GM18858 (cell line): ENCODE results near the gene TLL2.

Source experiments
- ATAC-seq: cut with Tn5 transposase; IDR thresholded peaks from one replicate; pipeline ENCODE4 v1.9.1; 2021; ENCODE audit not compliant: unreplicated experiment

The TLL2 gene

DNA sequence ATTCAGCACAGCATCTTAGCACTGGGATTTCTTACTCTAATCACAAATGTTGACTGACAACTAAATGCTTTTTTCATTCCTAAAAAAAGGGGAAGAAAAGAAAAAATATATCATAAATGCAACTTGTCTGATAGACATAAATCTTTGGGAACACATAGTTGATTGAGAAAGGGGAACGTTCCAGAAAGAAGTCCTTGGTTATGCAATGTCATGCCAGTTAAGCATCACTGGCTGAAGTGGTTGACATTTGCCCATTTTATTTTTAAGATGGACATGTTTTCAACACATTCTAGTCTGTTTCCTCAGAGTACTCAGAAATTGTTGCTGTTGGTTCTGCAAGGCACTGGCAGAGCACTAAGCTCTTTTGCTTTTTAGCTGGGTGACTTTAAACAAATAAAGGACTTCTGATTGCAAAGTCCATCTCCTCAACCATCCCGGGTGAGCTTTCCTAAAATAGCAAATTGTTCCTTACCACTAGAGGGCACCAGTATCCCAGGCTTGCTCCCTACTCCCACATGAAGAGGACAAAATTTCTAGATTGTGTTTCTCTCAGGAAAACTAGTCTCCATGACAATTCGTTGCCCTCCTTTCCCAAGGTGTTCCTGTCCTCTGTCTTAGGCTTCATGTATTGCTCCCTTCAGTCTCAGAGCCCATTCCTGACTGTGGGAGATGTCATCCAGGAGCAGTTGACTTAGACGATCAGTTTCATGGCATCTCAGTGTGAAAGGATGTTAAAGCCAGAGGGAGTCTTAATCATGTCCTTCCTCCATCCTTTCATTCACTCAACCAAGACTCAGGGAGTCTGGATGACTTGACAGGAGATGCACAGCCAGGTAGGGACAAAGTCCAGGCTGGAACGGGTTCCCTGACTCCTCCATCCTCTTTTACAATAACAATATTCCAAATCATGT lies 178.9 kb downstream of the TLL2 start:
- no peak for ATAC-seq

DNA sequence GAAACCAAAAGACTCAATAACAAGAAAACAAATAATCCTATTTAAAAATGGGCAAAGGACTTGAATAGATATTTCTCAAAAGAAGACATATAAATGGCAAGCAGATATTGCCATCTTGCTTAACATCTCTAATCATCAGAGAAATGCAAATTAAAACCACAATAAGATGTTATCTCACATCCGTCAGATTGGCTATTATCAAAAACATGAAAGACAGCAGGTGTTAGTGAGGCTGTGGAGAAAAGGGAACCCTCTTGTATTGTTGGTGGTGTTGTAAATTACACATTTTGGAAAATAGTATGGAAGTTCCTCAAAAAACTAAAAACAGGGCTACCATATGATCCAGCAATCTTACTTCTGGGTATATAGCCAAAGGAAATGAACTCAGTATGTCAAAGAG lies 180.6 kb downstream of the TLL2 start:
- ATAC-seq: no peak

DNA sequence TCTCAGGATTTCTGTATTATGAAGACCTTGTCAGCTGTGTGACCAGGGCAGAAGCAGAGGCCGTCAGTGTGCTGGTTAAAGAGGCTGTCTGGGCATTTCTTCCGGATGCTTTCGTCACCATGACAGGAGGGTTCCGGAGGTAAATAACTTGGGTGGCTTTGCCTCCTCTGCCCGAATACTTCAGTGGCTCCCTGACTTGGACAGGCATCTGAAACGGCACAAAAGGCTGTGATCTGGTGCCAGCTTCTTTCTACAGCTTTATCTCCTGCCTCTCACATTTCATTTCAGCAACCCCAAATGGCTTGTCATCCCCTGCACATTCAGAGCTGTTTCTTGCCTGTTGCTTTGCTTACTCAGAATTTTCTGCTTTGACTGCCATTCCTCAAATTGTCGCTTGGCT lies 186.3 kb downstream of the TLL2 start:
- ATAC-seq: no peak

GRCh38 chr10:96325719-96326373 lies 187.9 kb downstream of the TLL2 start:
- ATAC-seq: peak; percentile 99

DNA sequence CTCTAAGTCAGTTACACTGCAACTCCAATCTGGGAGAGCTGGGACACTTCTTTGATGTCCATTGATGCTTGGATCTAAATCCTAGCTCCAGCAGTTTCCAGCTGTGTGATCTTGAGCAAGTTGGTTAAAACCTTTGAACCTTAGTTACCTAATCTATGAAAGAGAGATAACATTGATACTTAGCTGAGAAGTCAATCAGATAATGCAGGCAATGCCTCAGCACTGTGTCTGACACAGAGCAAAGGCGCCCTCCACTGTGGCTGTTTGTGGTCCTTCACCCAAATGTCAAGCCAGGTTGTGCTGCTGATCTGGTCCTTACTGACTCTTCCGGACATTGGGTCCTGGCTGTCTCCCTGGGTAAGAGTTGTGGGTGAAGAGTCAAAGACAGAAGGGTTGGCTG lies 189.3 kb downstream of the TLL2 start:
- no peak for ATAC-seq

- ATAC-seq: no peak
These were observed 191.5 kb downstream of the TLL2 start for GRCh38 chr10:96322275-96322674.

GRCh38 chr10:96321822-96322221 lies 191.9 kb downstream of the TLL2 start:
- no peak for ATAC-seq

DNA sequence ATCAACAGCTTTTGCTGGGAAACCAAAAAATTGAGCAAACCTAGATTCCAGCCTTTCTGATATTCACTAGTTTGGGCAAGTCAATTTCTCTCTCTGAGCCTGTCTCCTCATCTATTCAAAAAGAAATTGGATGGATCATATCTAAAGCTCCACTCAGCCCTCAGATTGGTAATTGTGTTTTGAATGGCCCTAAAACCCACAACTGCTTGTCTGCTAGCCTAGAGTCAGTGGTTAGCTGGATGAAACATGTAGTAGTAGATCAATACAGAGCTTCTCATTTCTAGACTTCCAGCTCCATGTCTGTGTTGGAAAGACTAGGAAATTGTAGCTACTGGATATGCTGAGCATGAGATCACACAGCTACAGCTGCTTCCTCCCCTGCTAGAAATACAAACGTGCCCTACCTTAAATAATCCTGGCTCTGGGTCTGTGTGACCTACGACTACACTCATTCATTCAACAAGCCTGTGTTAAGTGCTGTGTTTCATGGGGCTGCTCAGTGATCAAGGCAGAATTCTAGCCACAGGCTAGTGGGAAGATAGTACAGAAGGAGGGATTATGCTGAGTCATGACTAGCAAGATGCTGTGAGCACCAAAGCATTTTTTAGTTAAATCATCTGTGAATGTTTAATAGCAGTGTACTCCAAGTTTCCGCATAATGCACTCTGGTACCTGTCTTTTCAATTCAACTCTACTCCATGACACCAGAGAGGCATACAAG lies 193.8 kb downstream of the TLL2 start:
- ATAC-seq: no peak

DNA sequence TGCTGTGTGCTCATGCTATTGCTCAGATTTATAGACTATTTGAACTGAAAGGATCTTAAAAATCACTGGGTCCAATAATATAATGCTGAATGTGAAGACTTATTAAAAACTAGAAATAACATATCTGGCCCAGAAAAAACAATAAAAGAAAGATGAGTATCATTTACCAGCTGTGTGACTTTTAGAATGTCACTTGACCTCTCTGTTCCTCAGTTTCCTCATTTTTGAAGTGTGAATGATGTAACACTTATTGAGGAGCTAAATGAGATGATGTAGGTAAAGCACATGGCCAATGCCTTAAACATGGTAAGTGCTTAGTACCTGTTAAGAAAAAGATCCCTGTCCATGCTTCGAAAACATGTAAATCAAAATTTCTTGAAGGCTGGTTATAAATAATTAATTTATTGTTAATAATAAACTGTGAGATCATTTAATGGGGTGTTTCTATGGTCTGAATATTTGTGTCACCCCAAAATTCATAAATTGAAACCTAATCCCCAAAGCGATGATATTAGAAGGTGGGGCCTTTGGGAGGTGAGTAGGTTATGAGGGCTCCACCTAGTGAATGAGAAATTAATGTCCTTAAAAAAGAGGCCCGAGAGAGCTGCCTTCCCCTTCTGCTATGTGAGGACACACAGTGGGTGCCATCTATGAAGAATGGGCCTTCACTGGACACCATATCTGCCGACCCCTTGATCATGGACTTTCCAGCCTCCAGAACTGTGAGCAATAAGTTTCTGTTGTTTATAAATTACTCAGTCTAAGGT lies 196.5 kb downstream of the TLL2 start:
- no peak for ATAC-seq
